HepG2 (cell line): ENCODE data around the gene SMURF2. TPM values are rescaled to one million over a fixed set of nuclear protein-coding genes. Genes with fewer than 3 reads are reported as not detected.
A peak's percentile ranks its signal among the peaks of the same experiment; 100 is the strongest.
"Not testable (repeated sequence)": the region's sequence is repeated elsewhere in the genome, so short reads cannot be mapped to it uniquely, and the experiment has no call there.

ENCODE experiments used
- ATAC-seq: fragments of 200-7000 bp; cut with Tn5 transposase; 3 replicates; pipeline ENCODE4 v1.9.1; 2020; ENCODE audit warnings: mild to moderate bottlenecking, moderate library complexity
- BruUV-seq: library from RNA; stranded (reverse); fragments of 400-500 nt; replicated peaks from 2 replicates; lab custom pipeline; 2021; lab: Mats Ljungman, UMichigan
- CTCF ChIA-PET: fragments of 300-600 bp; formaldehyde crosslinking; extraction: SDS; loops from one replicate; lab custom pipeline; 2021; ENCODE audit warnings: low total read pairs, inconsistent platforms, low intra/inter-chr PET ratio; lab: Yijun Ruan, JAX
- POLR2A ChIA-PET: fragments of 350-600 bp; sonication (Branson Sonifier 250); formaldehyde crosslinking; loops from one replicate; lab custom pipeline; 2020; ENCODE audit warnings: antibody characterized with exemption, inconsistent platforms; lab: Yijun Ruan, JAX
- DNase-seq: peaks from one replicate; pipeline ENCODE4 v3.0.0-alpha.2; 2015; ENCODE audit warnings: low spot score
- FAIRE-seq: peaks from 3 replicates; lab custom pipeline; 2011; peaks lifted over from hg19 to GRCh38; lab: Jason Lieb, UNC
- H2AFZ ChIP-seq: one replicate; pipeline ENCODE4 v1.6.1; 2011; ENCODE audit warnings: low read length, inconsistent platforms
- H3K27ac ChIP-seq: fragments of 300-600 bp; 3 replicates; pipeline ENCODE4 v1.8.0; 2011; ENCODE audit warnings: mixed run types, mild to moderate bottlenecking, mixed read lengths, low read length, inconsistent platforms; ENCODE audit not compliant: insufficient read depth; ENCODE audit errors: extremely low read length
- H3K27me3 ChIP-seq, 2 experiments: fragments of 200-600 bp in 1 of 2; 2 replicates in 1 of 2; 3 replicates in 1 of 2; pipeline versions ENCODE4 v1.6.0 to v1.8.0; 2011; ENCODE audit warnings: low read length in 2 of 2, mild to moderate bottlenecking in 2 of 2, moderate library complexity in 2 of 2, inconsistent platforms in 1 of 2; ENCODE audit not compliant: insufficient read depth in 2 of 2, control insufficient read depth in 1 of 2
- H3K36me3 ChIP-seq, 2 experiments: fragments of 200-600 bp in 1 of 2; replicated peaks in 1 of 2; 2 replicates in 1 of 2; 3 replicates in 1 of 2; pipeline versions ENCODE4 v1.5.1 to v1.8.0; 2011; ENCODE audit warnings: low read length in 2 of 2, inconsistent platforms in 1 of 2; ENCODE audit not compliant: insufficient read depth in 2 of 2, control insufficient read depth in 1 of 2
- H3K4me1 ChIP-seq: 2 replicates; pipeline ENCODE4 v1.5.1; 2012; ENCODE audit warnings: low read length, inconsistent platforms; ENCODE audit not compliant: insufficient read depth
- H3K4me2 ChIP-seq: 2 replicates; pipeline ENCODE4 v1.6.0; 2011; ENCODE audit warnings: low read depth, low read length, inconsistent platforms
- H3K4me3 ChIP-seq, 3 experiments: fragments of 200-600 bp in 1 of 3; sonication (generic), shearing (Covaris generic) in 1 of 3; replicated peaks in 1 of 3; 2 replicates each; pipeline ENCODE4 v1.5.1; 2011 to 2016; ENCODE audit warnings: low read length in 3 of 3, inconsistent platforms in 2 of 3, low read depth in 2 of 3, mild to moderate bottlenecking in 2 of 3, control low read depth in 1 of 3, mixed read lengths in 1 of 3; ENCODE audit not compliant: insufficient read depth in 1 of 3
- H3K79me2 ChIP-seq: one replicate; pipeline ENCODE4 v1.6.1; 2011; ENCODE audit warnings: low read length, inconsistent platforms; ENCODE audit not compliant: insufficient read depth
- H3K9ac ChIP-seq: 2 replicates; pipeline ENCODE4 v1.6.0; 2011; ENCODE audit warnings: mild to moderate bottlenecking, low read depth, low read length, inconsistent platforms; ENCODE audit not compliant: insufficient read depth
- H3K9me3 ChIP-seq: 2 replicates; pipeline ENCODE4 v1.5.1; 2012; ENCODE audit warnings: mild to moderate bottlenecking, low read length
- H4K20me1 ChIP-seq: 2 replicates; pipeline ENCODE4 v1.6.0; 2011; ENCODE audit warnings: inconsistent platforms, mild to moderate bottlenecking, low read length, moderate library complexity; ENCODE audit not compliant: insufficient read depth
- ELF3 ChIP-seq: IDR thresholded peaks from 2 replicates; pipeline ENCODE4 v1.6.1; 2016; ENCODE audit warnings: missing genetic modification reagents, missing compliant biosample characterization
- FOXP1 ChIP-seq, 2 experiments: fragments of 450-650 bp in 1 of 2; IDR thresholded peaks; 2 replicates each; pipeline ENCODE4 v1.6.1; 2017 to 2018; ENCODE audit warnings: antibody characterized with exemption in 1 of 2
- HDAC2 ChIP-seq: sonication (generic); formaldehyde crosslinking; IDR thresholded peaks from 2 replicates; pipeline ENCODE4 v1.4.0; 2020; ENCODE audit warnings: missing genetic modification reagents
- KAT2B ChIP-seq: fragments of 150-350 bp; IDR thresholded peaks from 2 replicates; pipeline ENCODE4 v1.6.1; 2014; ENCODE audit warnings: low read depth, low read length, borderline replicate concordance
- NCOA2 ChIP-seq: sonication (generic); formaldehyde crosslinking; IDR thresholded peaks from 2 replicates; pipeline ENCODE4 v1.8.0; 2022; ENCODE audit warnings: inconsistent platforms
- THRA ChIP-seq: sonication (generic); formaldehyde crosslinking; IDR thresholded peaks from 2 replicates; pipeline ENCODE4 v1.4.0; 2020; ENCODE audit warnings: missing genetic modification reagents, borderline replicate concordance
- ZNF18 ChIP-seq: sonication (generic); formaldehyde crosslinking; IDR thresholded peaks from 2 replicates; pipeline ENCODE4 v1.8.0; 2022; ENCODE audit warnings: mild to moderate bottlenecking, missing genetic modification reagents; ENCODE audit not compliant: insufficient replicate concordance
- ZNF792 ChIP-seq: IDR thresholded peaks from 2 replicates; pipeline ENCODE4 v1.6.1; 2016
- WGBS: methylation state at CpG from one replicate; pipeline ENCODE4 v1.1.6; 2017; ENCODE audit warnings: low lambda C conversion rate; 5-methylcytosine and 5-hydroxymethylcytosine counted together
- in situ Hi-C: cut with HindIII; loops from 2 replicates; pipeline ENCODE4 v1.10.0; 2017; ENCODE audit warnings: low pct_unique_long_range_greater_than_20kb; ENCODE audit not compliant: extremely low pct_ligation_motif_present
- intact Hi-C: fragments of 100-400 bp; cut with micrococcal nuclease; formaldehyde crosslinking; loops from one replicate; pipeline ENCODE4 v1.10.0; 2022; ENCODE audit not compliant: unreplicated experiment
- polyA plus RNA-seq, 8 experiments: library from polyadenylated mRNA; depleted of rRNA in 3 of 8; stranded (reverse) in 7 of 8; unstranded in 1 of 8; fragments of >200 nt; fragmentation: Illumina TruSeq in 4 of 8; extraction: Trizol in 4 of 8; gene quantifications; 2 replicates each; pipeline versions ENCODE4 v1.2.1 to v1.2.3, GENCODE V29; 2011 to 2016; ENCODE audit warnings: low read depth in 4 of 8, missing spikeins in 1 of 8, mixed read lengths in 1 of 8; ENCODE audit not compliant: insufficient read depth in 1 of 8
- total RNA-seq, 5 experiments: library from RNA; depleted of rRNA; stranded (reverse); fragments of >200 nt; fragmentation: Illumina TruSeq; extraction: Trizol; gene quantifications; 2 replicates each; pipeline ENCODE4 v1.2.3, GENCODE V29; 2016; ENCODE audit warnings: low read depth in 1 of 5
- TF ChIP-seq, protein P1 (sequence below): IDR thresholded peaks from 2 replicates; pipeline ENCODE4 v1.6.1; 2016

The SMURF2 gene
- total and polyA plus RNA-seq, 2 of the 13 experiments (the other 11 are each of a cell fraction or from before 2014, with no cell fraction given) = 14.9 to 24.3 TPM

- TF ChIP-seq HDAC2 (0 out of 2 replicates have a peak, but pooled peaks have one; percentile 26), THRA (CRISPR knock-in tag) (peak; percentile 55; the same call in 1 of the 2 replicates), ELF3 (CRISPR knock-in tag) (peak; percentile 28; the same call in 1 of the 2 replicates), KAT2B (peak; percentile 55; the same call in 1 of the 2 replicates), FOXP1 (CRISPR knock-in tag; IDR thresholded peaks at IDR 0.05) (0 out of 2 replicates have a peak, but pooled peaks have one; percentile 7), ZNF792 (CRISPR knock-in tag) (0 out of 2 replicates have a peak, but pooled peaks have one; percentile 37), NCOA2 (CRISPR knock-in tag) (peak; percentile 35; the same call in 1 of the 2 replicates), ZNF18 (peak; percentile 55)
- TF ChIP-seq, protein P1, sequence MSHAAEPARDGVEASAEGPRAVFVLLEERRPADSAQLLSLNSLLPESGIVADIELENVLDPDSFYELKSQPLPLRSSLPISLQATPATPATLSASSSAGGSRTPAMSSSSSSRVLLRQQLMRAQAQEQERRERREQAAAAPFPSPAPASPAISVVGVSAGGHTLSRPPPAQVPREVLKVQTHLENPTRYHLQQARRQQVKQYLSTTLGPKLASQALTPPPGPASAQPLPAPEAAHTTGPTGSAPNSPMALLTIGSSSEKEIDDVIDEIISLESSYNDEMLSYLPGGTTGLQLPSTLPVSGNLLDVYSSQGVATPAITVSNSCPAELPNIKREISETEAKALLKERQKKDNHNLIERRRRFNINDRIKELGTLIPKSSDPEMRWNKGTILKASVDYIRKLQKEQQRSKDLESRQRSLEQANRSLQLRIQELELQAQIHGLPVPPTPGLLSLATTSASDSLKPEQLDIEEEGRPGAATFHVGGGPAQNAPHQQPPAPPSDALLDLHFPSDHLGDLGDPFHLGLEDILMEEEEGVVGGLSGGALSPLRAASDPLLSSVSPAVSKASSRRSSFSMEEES (CRISPR knock-in tag) = 0 out of 2 replicates have a peak, but pooled peaks have one; percentile 40
- TF ChIP-seq FOXP1 (IDR thresholded peaks at IDR 0.05) = not testable (repeated sequence)
- TF ChIP-seq, all 625 proteins: peak for 26; not testable (repeated sequence) for 599
Observed at GRCh38 chr17:64664299-64664981, 2.3 kb upstream of the SMURF2 start (continued).

GRCh38 chr17:64663836-64664235 lies 1.7 kb upstream of the SMURF2 start:
- H3K4me3 ChIP-seq = peak overlapping the region in 2 of 3 experiments; percentile 9 to 42; a peak in 2 of 6 replicates
- H3K27me3 ChIP-seq, in situ Hi-C loops, FAIRE-seq, H3K27ac ChIP-seq, H4K20me1 ChIP-seq, CTCF ChIA-PET, H3K36me3 ChIP-seq, H3K9me3 ChIP-seq, DNase-seq, ATAC-seq, BruUV-seq, POLR2A ChIA-PET, H3K9ac ChIP-seq: not testable (repeated sequence)
- 6% methylated on average over 12 of the region's 12 CpGs for WGBS
- peaks cover 26% of the 10 kb centered on the region for H3K79me2 ChIP-seq
- H3K4me1 ChIP-seq = peaks cover 55% of the 10 kb centered on the region
- intact Hi-C loops = loop anchor here (5.0 kb wide), 3 partner anchors 73 to 157 kb away; partner anchors contain the start of genes CEP95 and DDX5
- peak overlapping the region; percentile 83 for H3K4me2 ChIP-seq
- peak overlapping the region; percentile 23 for H2AFZ ChIP-seq
